ENCODE measurements around the gene SNRPD3.

DNA sequence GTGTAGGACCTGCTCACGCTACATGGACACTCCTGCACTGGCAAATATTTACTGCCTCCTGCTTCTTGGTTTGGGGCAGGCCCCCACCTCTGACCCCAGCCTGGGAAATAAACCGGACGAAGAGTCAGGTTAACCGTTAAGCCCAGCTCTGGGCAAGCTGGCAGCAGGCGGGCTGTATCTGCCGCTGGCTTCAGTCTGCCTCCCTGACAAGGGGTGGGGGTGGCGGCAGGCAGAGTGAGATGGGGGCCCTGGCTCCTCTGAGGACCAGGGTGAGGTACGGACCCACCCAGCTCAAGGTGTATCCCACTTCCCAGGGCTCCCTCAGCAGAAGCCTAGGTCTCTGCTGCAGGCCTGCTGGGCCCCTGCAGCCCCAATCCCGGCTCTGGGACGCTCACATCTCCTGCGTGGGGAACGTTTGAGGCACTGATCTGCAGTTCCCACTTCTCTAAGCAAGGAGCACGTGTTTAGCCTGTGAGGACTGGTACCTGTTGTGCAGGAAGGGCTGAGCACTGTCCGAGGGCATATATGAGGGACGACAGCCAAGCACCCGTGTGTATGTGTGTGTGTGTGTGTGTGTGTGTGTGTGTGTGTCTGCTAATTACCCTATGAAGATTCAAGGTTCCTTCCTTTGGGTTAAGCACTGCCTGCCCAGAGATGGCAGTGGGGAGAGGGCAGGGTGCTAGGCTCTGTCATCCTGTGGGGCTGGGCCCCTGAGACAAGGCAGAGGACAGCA is 38.2 kb downstream of the SNRPD3 start:
- TF ChIP-seq EGR1 (IDR thresholded peaks at IDR 0.05; ENCODE audit: low read depth in 2 of 2) (no peak), JUND (IDR thresholded peaks at IDR 0.05) (peak in 1 of 2 donors; percentile 62), TAF1 (conservative IDR thresholded peaks at IDR 0.05) (peak; percentile 81), ZBTB33 (IDR thresholded peaks at IDR 0.05) (no peak), HNF4G (IDR thresholded peaks at IDR 0.05) (no peak), REST (IDR thresholded peaks at IDR 0.05) (no peak), SP1 (IDR thresholded peaks at IDR 0.05) (peak; percentile 56)
- TF ChIP-seq, protein P1, sequence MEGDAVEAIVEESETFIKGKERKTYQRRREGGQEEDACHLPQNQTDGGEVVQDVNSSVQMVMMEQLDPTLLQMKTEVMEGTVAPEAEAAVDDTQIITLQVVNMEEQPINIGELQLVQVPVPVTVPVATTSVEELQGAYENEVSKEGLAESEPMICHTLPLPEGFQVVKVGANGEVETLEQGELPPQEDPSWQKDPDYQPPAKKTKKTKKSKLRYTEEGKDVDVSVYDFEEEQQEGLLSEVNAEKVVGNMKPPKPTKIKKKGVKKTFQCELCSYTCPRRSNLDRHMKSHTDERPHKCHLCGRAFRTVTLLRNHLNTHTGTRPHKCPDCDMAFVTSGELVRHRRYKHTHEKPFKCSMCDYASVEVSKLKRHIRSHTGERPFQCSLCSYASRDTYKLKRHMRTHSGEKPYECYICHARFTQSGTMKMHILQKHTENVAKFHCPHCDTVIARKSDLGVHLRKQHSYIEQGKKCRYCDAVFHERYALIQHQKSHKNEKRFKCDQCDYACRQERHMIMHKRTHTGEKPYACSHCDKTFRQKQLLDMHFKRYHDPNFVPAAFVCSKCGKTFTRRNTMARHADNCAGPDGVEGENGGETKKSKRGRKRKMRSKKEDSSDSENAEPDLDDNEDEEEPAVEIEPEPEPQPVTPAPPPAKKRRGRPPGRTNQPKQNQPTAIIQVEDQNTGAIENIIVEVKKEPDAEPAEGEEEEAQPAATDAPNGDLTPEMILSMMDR (IDR thresholded peaks at IDR 0.05; ENCODE audit: low read depth, low read length, missing input control), result no peak

Measured in liver (tissue), 3 donors.